ENCODE results near the gene PES1.
A peak's percentile ranks its signal among the peaks of the same experiment; 100 is the strongest.

The PES1 gene

GRCh38 chr22:30636226-30637077 lies 44.7 kb upstream of the PES1 start:
- Histone ChIP-seq H3K27ac (replicated peaks; ENCODE audit: low read length) (no peak overlapping the region), H3K4ac (ENCODE audit: low read length) (no peak overlapping the region), H2BK5ac (ENCODE audit: low read length) (peak overlapping the region; percentile 62), H2AK5ac (ENCODE audit: low read depth, low read length) (peak overlapping the region; percentile 77), H3K18ac (ENCODE audit: low read length) (peak overlapping the region; percentile 100), H2BK12ac (ENCODE audit: low read length) (peak overlapping the region; percentile 84), H3K36me3 (replicated peaks in 1 of 2; ENCODE audit: control insufficient read depth in 2 of 2, insufficient read depth in 2 of 2, low read length in 2 of 2) (no peaks in the 10 kb centered on the region), H4K91ac (ENCODE audit: low read depth, low read length, poor library complexity) (no peak overlapping the region), H3K79me1 (ENCODE audit: low read depth, low read length) (peaks cover 9% of the 10 kb centered on the region), H2BK120ac (ENCODE audit: low read depth, low read length) (no peak overlapping the region), H3K4me1 (ENCODE audit: control insufficient read depth in 2 of 2, insufficient read depth in 1 of 2, low read depth in 1 of 2, low read length in 2 of 2) (peaks cover 17 to 19% of the 10 kb centered on the region in 2 donors), H3K9me3 (replicated peaks in 1 of 2; ENCODE audit: control insufficient read depth in 2 of 2, insufficient read depth in 1 of 2, low read depth in 1 of 2, low read length in 2 of 2) (no peaks in the 10 kb centered on the region), H3K4me3 (ENCODE audit: low read length in 2 of 2) (peak overlapping the region; percentile 59 to 89), H3K27me3 (ENCODE audit: control insufficient read depth in 3 of 3, insufficient read depth in 3 of 3, low read depth in 1 of 3, low read length in 3 of 3) (peaks cover 0 to 4% (median 0%) of the 10 kb centered on the region in 3 experiments), H3K4me2 (ENCODE audit: insufficient read depth, low read length, poor library complexity, severe bottlenecking) (peak overlapping the region; percentile 80), H2BK15ac (ENCODE audit: low read length) (peak overlapping the region; percentile 10), H2AFZ (ENCODE audit: low read length) (peak overlapping the region; percentile 95), H3K14ac (ENCODE audit: low read length) (peak overlapping the region; percentile 56), H4K8ac (ENCODE audit: low read depth, low read length) (peak overlapping the region; percentile 65), H3K23ac (ENCODE audit: low read depth, low read length, poor library complexity) (peak overlapping the region; percentile 93), H3K9ac (ENCODE audit: low read depth, low read length, poor library complexity) (peak overlapping the region; percentile 92)
- no CpG with 5 or more reads among the region's 45 CpGs for WGBS, 2 donors (ENCODE audit: extremely low coverage in 2 of 2, insufficient read length in 2 of 2, insufficient replicate concordance in 1 of 2)
- DNase-seq (ENCODE audit: low spot score), result no peak

- peaks cover 17 to 19% of the 10 kb centered on the region in 2 donors for H3K4me1 ChIP-seq (ENCODE audit: control insufficient read depth in 2 of 2, insufficient read depth in 1 of 2, low read depth in 1 of 2, low read length in 2 of 2)
- H2AFZ ChIP-seq (ENCODE audit: low read length), result peak within 1 kb of the TSS; percentile 95
- H3K23ac ChIP-seq (ENCODE audit: low read depth, low read length, poor library complexity), result peak within 1 kb of the TSS; percentile 93
- H2BK5ac ChIP-seq (ENCODE audit: low read length), result peak within 1 kb of the TSS; percentile 75
- H3K4me2 ChIP-seq (ENCODE audit: insufficient read depth, low read length, poor library complexity, severe bottlenecking), result peak within 1 kb of the TSS; percentile 80
- peak within 1 kb of the TSS; percentile 65 for H2BK120ac ChIP-seq (ENCODE audit: low read depth, low read length)
- H3K27ac ChIP-seq (replicated peaks; ENCODE audit: low read length), result peak within 1 kb of the TSS; percentile 61
- peak within 1 kb of the TSS; percentile 92 for H4K91ac ChIP-seq (ENCODE audit: low read depth, low read length, poor library complexity)
- peak within 1 kb of the TSS; percentile 26 for H3K4ac ChIP-seq (ENCODE audit: low read length)
- peak within 1 kb of the TSS; percentile 100 for H3K18ac ChIP-seq (ENCODE audit: low read length)
- no peaks in the 10 kb centered on the region for H3K36me3 ChIP-seq (replicated peaks in 1 of 2; ENCODE audit: control insufficient read depth in 2 of 2, insufficient read depth in 2 of 2, low read length in 2 of 2)
- peak within 1 kb of the TSS; percentile 92 for H3K9ac ChIP-seq (ENCODE audit: low read depth, low read length, poor library complexity)
- H2AK5ac ChIP-seq (ENCODE audit: low read depth, low read length), result peak within 1 kb of the TSS; percentile 79
- peak within 1 kb of the TSS; percentile 65 for H4K8ac ChIP-seq (ENCODE audit: low read depth, low read length)
- WGBS, 2 donors (ENCODE audit: extremely low coverage in 2 of 2, insufficient read length in 2 of 2, insufficient replicate concordance in 1 of 2), result no CpG with 5 or more reads among the region's 75 CpGs
- H3K79me1 ChIP-seq (ENCODE audit: low read depth, low read length), result peaks cover 9% of the 10 kb centered on the region
- H3K4me3 ChIP-seq (ENCODE audit: low read length in 2 of 2), result peak within 1 kb of the TSS; percentile 59 to 89
- no peaks in the 10 kb centered on the region for H3K9me3 ChIP-seq (replicated peaks in 1 of 2; ENCODE audit: control insufficient read depth in 2 of 2, insufficient read depth in 1 of 2, low read depth in 1 of 2, low read length in 2 of 2)
- peak within 1 kb of the TSS; percentile 85 for H2BK15ac ChIP-seq (ENCODE audit: low read length)
- H3K27me3 ChIP-seq (ENCODE audit: control insufficient read depth in 3 of 3, insufficient read depth in 3 of 3, low read depth in 1 of 3, low read length in 3 of 3), result peaks cover 0 to 4% (median 0%) of the 10 kb centered on the region in 3 experiments
- peak within 1 kb of the TSS; percentile 84 for H2BK12ac ChIP-seq (ENCODE audit: low read length)
- peak within 1 kb of the TSS; percentile 47 for H3K14ac ChIP-seq (ENCODE audit: low read length)
- DNase-seq (ENCODE audit: low spot score), result peak; percentile 89
These were observed 43.8 kb upstream of the PES1 start, which contains the start of gene SLC35E4 for GRCh38 chr22:30635273-30636225. SLC35E4 (plus strand) TSS chr22:30635781; CDS start chr22:30636451, 670 bp downstream.

- Histone ChIP-seq H3K18ac (ENCODE audit: low read length) (peak overlapping the region; percentile 96), H3K14ac (ENCODE audit: low read length) (peak overlapping the region; percentile 47), H3K36me3 (replicated peaks in 1 of 2; ENCODE audit: control insufficient read depth in 2 of 2, insufficient read depth in 2 of 2, low read length in 2 of 2) (no peaks in the 10 kb centered on the region), H2BK12ac (ENCODE audit: low read length) (peak overlapping the region; percentile 58), H2BK15ac (ENCODE audit: low read length) (peak overlapping the region; percentile 85), H3K4ac (ENCODE audit: low read length) (peak overlapping the region; percentile 26), H2BK5ac (ENCODE audit: low read length) (peak overlapping the region; percentile 75), H3K4me1 (ENCODE audit: control insufficient read depth in 2 of 2, insufficient read depth in 1 of 2, low read depth in 1 of 2, low read length in 2 of 2) (peaks cover 17 to 19% of the 10 kb centered on the region in 2 donors), H3K9me3 (replicated peaks in 1 of 2; ENCODE audit: control insufficient read depth in 2 of 2, insufficient read depth in 1 of 2, low read depth in 1 of 2, low read length in 2 of 2) (no peaks in the 10 kb centered on the region), H3K79me1 (ENCODE audit: low read depth, low read length) (peaks cover 7% of the 10 kb centered on the region), H3K27ac (replicated peaks; ENCODE audit: low read length) (peak overlapping the region; percentile 61), H2AFZ (ENCODE audit: low read length) (peak overlapping the region; percentile 95), H3K4me3 (ENCODE audit: low read length in 2 of 2) (peak overlapping the region; percentile 59 to 73), H4K8ac (ENCODE audit: low read depth, low read length) (peak overlapping the region; percentile 19), H3K9ac (ENCODE audit: low read depth, low read length, poor library complexity) (peak overlapping the region; percentile 60), H2BK120ac (ENCODE audit: low read depth, low read length) (peak overlapping the region; percentile 65), H3K4me2 (ENCODE audit: insufficient read depth, low read length, poor library complexity, severe bottlenecking) (peak overlapping the region; percentile 80), H4K91ac (ENCODE audit: low read depth, low read length, poor library complexity) (peak overlapping the region; percentile 92), H3K23ac (ENCODE audit: low read depth, low read length, poor library complexity) (peak overlapping the region; percentile 10), H2AK5ac (ENCODE audit: low read depth, low read length) (peak overlapping the region; percentile 79), H3K27me3 (ENCODE audit: control insufficient read depth in 3 of 3, insufficient read depth in 3 of 3, low read depth in 1 of 3, low read length in 3 of 3) (peaks cover 0 to 4% (median 0%) of the 10 kb centered on the region in 3 experiments)
- WGBS, 2 donors (ENCODE audit: extremely low coverage in 2 of 2, insufficient read length in 2 of 2, insufficient replicate concordance in 1 of 2), result no CpG with 5 or more reads among the region's 29 CpGs
- DNase-seq (ENCODE audit: low spot score), result peak; percentile 80
These were observed 42.9 kb upstream of the PES1 start for GRCh38 chr22:30634471-30635233.
